H1 (cell line): ENCODE measurements around the gene EIPR1. TPM values are rescaled to one million over a fixed set of nuclear protein-coding genes. Genes with fewer than 3 reads are reported as not detected.
"Not testable (repeated sequence)": the region's sequence is repeated elsewhere in the genome, so short reads cannot be mapped to it uniquely, and the experiment has no call there.

Experiments used
- CTCF ChIA-PET: fragments of 300-600 bp; sonication (Branson Sonifier 250); formaldehyde crosslinking; loops from one replicate; lab custom pipeline; 2021; ENCODE audit not compliant: partially characterized antibody; lab: Charles Lee
- POLR2A ChIA-PET: fragments of 300-600 bp; sonication (Branson Sonifier 250); formaldehyde crosslinking; loops from one replicate; lab custom pipeline; 2021; ENCODE audit warnings: inconsistent platforms; ENCODE audit not compliant: partially characterized antibody; lab: Charles Lee
- DNase-seq, 2 experiments: peaks; one replicate each; pipeline versions ENCODE4 v3.0.0 to v3.0.0-alpha.2; 2010 to 2022; ENCODE audit warnings: low spot score in 2 of 2, low read depth in 1 of 2, mixed read lengths in 1 of 2
- FAIRE-seq: peaks from 2 replicates; lab custom pipeline; 2011; peaks lifted over from hg19 to GRCh38; lab: Jason Lieb, UNC
- H2AFZ ChIP-seq: 2 replicates; pipeline ENCODE4 v1.8.1; 2012; ENCODE audit warnings: low read length, inconsistent platforms
- H2AK5ac ChIP-seq: 2 replicates; pipeline ENCODE4 v1.6.1; 2013; ENCODE audit warnings: low read depth, low read length
- H2BK120ac ChIP-seq: replicated peaks from 2 replicates; pipeline ENCODE3; 2013; ENCODE audit warnings: low read depth, low read length, inconsistent platforms
- H2BK12ac ChIP-seq: 2 replicates; pipeline ENCODE4 v1.6.1; 2013; ENCODE audit warnings: low read depth, low read length
- H2BK15ac ChIP-seq: 2 replicates; pipeline ENCODE4 v1.6.1; 2013; ENCODE audit warnings: low read length
- H2BK20ac ChIP-seq: 2 replicates; pipeline ENCODE4 v1.6.1; 2013; ENCODE audit warnings: low read length
- H2BK5ac ChIP-seq: 2 replicates; pipeline ENCODE4 v1.6.1; 2013; ENCODE audit warnings: low read depth, low read length
- H3K14ac ChIP-seq: 2 replicates; pipeline ENCODE4 v1.6.1; 2013; ENCODE audit warnings: inconsistent platforms; ENCODE audit not compliant: insufficient read length
- H3K18ac ChIP-seq: 2 replicates; pipeline ENCODE4 v1.6.1; 2013; ENCODE audit warnings: low read length; ENCODE audit errors: extremely low read depth
- H3K23ac ChIP-seq: 2 replicates; pipeline ENCODE4 v1.6.1; 2013; ENCODE audit warnings: inconsistent platforms; ENCODE audit not compliant: insufficient read length
- H3K23me2 ChIP-seq: 2 replicates; pipeline ENCODE4 v1.6.1; 2013; ENCODE audit warnings: low read depth, low read length
- H3K27ac ChIP-seq: 2 replicates; pipeline ENCODE4 v1.6.1; 2011; ENCODE audit warnings: low read depth, low read length, inconsistent platforms
- H3K27me3 ChIP-seq, 4 experiments: replicated peaks in 1 of 4; 1 replicate in 1 of 4; 2 replicates in 3 of 4; pipeline versions ENCODE4 v1.6.1 to v1.8.1; 2011 to 2013; ENCODE audit warnings: low read length in 3 of 4, mild to moderate bottlenecking in 3 of 4, inconsistent platforms in 2 of 4, mixed read lengths in 2 of 4, moderate library complexity in 1 of 4; ENCODE audit not compliant: control insufficient read depth in 3 of 4, insufficient read depth in 3 of 4; ENCODE audit errors: extremely low read depth in 1 of 4
- H3K36me3 ChIP-seq, 4 experiments: 2 replicates each; pipeline versions ENCODE4 v1.6.1 to v1.8.1; 2011 to 2013; ENCODE audit warnings: mild to moderate bottlenecking in 4 of 4, low read length in 3 of 4, moderate library complexity in 2 of 4, control low read depth in 1 of 4, inconsistent platforms in 1 of 4; ENCODE audit not compliant: insufficient read depth in 4 of 4, control insufficient read depth in 2 of 4
- H3K4ac ChIP-seq: replicated peaks from 2 replicates; pipeline ENCODE3; 2013; ENCODE audit warnings: low read length, low read depth, mixed read lengths, inconsistent platforms; ENCODE audit not compliant: insufficient read length
- H3K4me1 ChIP-seq, 4 experiments: replicated peaks in 1 of 4; 1 replicate in 1 of 4; 2 replicates in 3 of 4; pipeline versions ENCODE4 v1.6.1 to v1.8.1; 2011 to 2013; ENCODE audit warnings: low read length in 3 of 4, inconsistent platforms in 2 of 4, mixed read lengths in 1 of 4; ENCODE audit not compliant: insufficient read depth in 4 of 4, control insufficient read depth in 3 of 4
- H3K4me2 ChIP-seq, 2 experiments: 2 replicates each; pipeline versions ENCODE4 v1.6.1 to v1.8.1; 2011 to 2013; ENCODE audit warnings: low read depth in 2 of 2, low read length in 2 of 2, control low read depth in 1 of 2, inconsistent platforms in 1 of 2, mild to moderate bottlenecking in 1 of 2; ENCODE audit not compliant: insufficient read depth in 1 of 2
- H3K4me3 ChIP-seq, 4 experiments: fragments of 200-600, 300-600 bp in 1 of 4; sonication (generic), shearing (Covaris generic), sonication (Bioruptor Twin) in 1 of 4; 2 replicates each; pipeline versions ENCODE4 v1.5.1 to v1.8.1; 2011 to 2016; ENCODE audit warnings: low read length in 4 of 4, low read depth in 3 of 4, control low read depth in 2 of 4, inconsistent platforms in 2 of 4, mild to moderate bottlenecking in 2 of 4, mixed read lengths in 1 of 4, moderate library complexity in 1 of 4; ENCODE audit not compliant: insufficient read depth in 2 of 4; ENCODE audit errors: extremely low read depth in 1 of 4
- H3K56ac ChIP-seq: replicated peaks from 2 replicates; pipeline ENCODE3; 2013; ENCODE audit warnings: low read depth, mild to moderate bottlenecking, mixed read lengths, low read length, inconsistent platforms; ENCODE audit not compliant: insufficient read length
- H3K79me1 ChIP-seq: 2 replicates; pipeline ENCODE4 v1.6.1; 2013; ENCODE audit warnings: low read depth, low read length, control low read depth
- H3K79me2 ChIP-seq, 2 experiments: 2 replicates each; pipeline versions ENCODE4 v1.6.1 to v1.8.1; 2012 to 2013; ENCODE audit warnings: low read length in 2 of 2, mild to moderate bottlenecking in 2 of 2, inconsistent platforms in 1 of 2; ENCODE audit not compliant: insufficient read depth in 2 of 2, control insufficient read depth in 1 of 2
- H3K9ac ChIP-seq, 4 experiments: replicated peaks in 1 of 4; 1 replicate in 1 of 4; 2 replicates in 3 of 4; pipeline versions ENCODE4 v1.6.1 to v1.8.1; 2011 to 2013; ENCODE audit warnings: low read depth in 3 of 4, low read length in 3 of 4, control low read depth in 2 of 4, mild to moderate bottlenecking in 2 of 4, moderate library complexity in 2 of 4, inconsistent platforms in 1 of 4; ENCODE audit errors: extremely low read depth in 1 of 4
- H3K9me3 ChIP-seq, 2 experiments: 2 replicates each; pipeline versions ENCODE4 v1.6.1 to v1.8.1; 2012 to 2013; ENCODE audit warnings: mild to moderate bottlenecking in 2 of 2, moderate library complexity in 2 of 2, control low read depth in 1 of 2, inconsistent platforms in 1 of 2, low read depth in 1 of 2, low read length in 1 of 2, mixed read lengths in 1 of 2; ENCODE audit not compliant: insufficient read depth in 2 of 2
- H4K20me1 ChIP-seq, 2 experiments: replicated peaks in 1 of 2; 2 replicates each; pipeline versions ENCODE3 to v1.8.1; 2011 to 2013; ENCODE audit warnings: inconsistent platforms in 2 of 2, low read length in 2 of 2, mild to moderate bottlenecking in 1 of 2; ENCODE audit not compliant: insufficient read depth in 2 of 2, control insufficient read depth in 1 of 2
- H4K5ac ChIP-seq: 2 replicates; pipeline ENCODE4 v1.6.1; 2013; ENCODE audit warnings: low read length, low read depth, mixed read lengths, inconsistent platforms; ENCODE audit not compliant: insufficient read length
- H4K8ac ChIP-seq: 2 replicates; pipeline ENCODE4 v1.8.0; 2013; ENCODE audit warnings: mild to moderate bottlenecking, moderate library complexity, low read length, inconsistent platforms; ENCODE audit not compliant: insufficient read depth; ENCODE audit errors: extremely low read depth
- H4K91ac ChIP-seq: replicated peaks from 2 replicates; pipeline ENCODE3; 2013; ENCODE audit warnings: low read length, mixed read lengths, inconsistent platforms; ENCODE audit not compliant: insufficient read length
- WGBS, 2 experiments: shearing (Covaris generic) in 1 of 2; methylation state at CpG; one replicate each; pipeline versions ENCODE4 v1.1.6 to v1.1.7; 2013 to 2015; ENCODE audit warnings: low lambda C conversion rate in 2 of 2, mixed read lengths in 2 of 2, inconsistent platforms in 1 of 2, low coverage in 1 of 2, missing lambda C conversion rate in 1 of 2; ENCODE audit not compliant: insufficient replicate concordance in 2 of 2, insufficient coverage in 1 of 2, insufficient read length in 1 of 2; ENCODE audit errors: extremely low coverage in 1 of 2, missing lambda C conversion rate in 1 of 2; 5-methylcytosine and 5-hydroxymethylcytosine counted together
- polyA plus RNA-seq, 7 experiments: library from polyadenylated mRNA; depleted of rRNA in 3 of 7; stranded (reverse) in 5 of 7; unstranded in 2 of 7; fragments of >200 nt in 5 of 7; fragments of 200-250 nt in 2 of 7; gene quantifications; 1 replicate in 5 of 7; 2 replicates in 1 of 7; 4 replicates in 1 of 7; pipeline versions ENCODE4 v1.2.1 to v1.2.3, GENCODE V29; 2011 to 2013; ENCODE audit warnings: missing spikeins in 2 of 7, mixed read lengths in 2 of 7
- total RNA-seq: library from RNA; stranded (reverse); fragmentation: NEBNext Ultra II Directional; extraction: Animal tissue kit (Norgen Biotek cat#: 25700); gene quantifications from 2 replicates; pipeline ENCODE4 v1.2.1, GENCODE V29; 2021

EIPR1 gene
- total and polyA plus RNA-seq, 2 of the 8 experiments (the other 6 are each of a cell fraction or from before 2014, with no cell fraction given), result 26.3 to 56.4 TPM

DNA sequence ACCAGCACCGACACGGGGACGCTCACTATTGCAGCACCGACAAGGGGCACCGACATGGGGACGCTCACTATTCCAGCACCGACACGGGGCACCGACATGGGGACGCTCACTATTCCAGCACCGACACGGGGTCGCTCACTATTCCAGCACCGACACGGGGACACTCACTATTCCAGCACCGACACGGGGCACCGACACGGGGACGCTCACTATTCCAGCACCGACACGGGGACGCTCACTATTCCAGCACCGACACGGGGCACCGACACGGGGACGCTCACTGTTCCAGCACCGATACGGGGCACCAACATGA is 196.8 kb downstream of the EIPR1 start:
- 78% methylated on average over 30 of the region's 30 CpGs; no CpG with 5 or more reads in 1 of the 2 experiments for WGBS, 2 experiments

More for the DNA sequence above, 196.8 kb downstream of the EIPR1 start:
- H3K14ac ChIP-seq, H3K9me3 ChIP-seq, POLR2A ChIA-PET, H2BK15ac ChIP-seq, H3K79me1 ChIP-seq, H3K36me3 ChIP-seq, H2AFZ ChIP-seq, H3K56ac ChIP-seq, H4K5ac ChIP-seq, H2BK5ac ChIP-seq, H2BK20ac ChIP-seq, H2BK12ac ChIP-seq, H3K4ac ChIP-seq, DNase-seq, H2AK5ac ChIP-seq, H3K27me3 ChIP-seq, H3K4me2 ChIP-seq, H3K4me1 ChIP-seq, H4K20me1 ChIP-seq, H3K23me2 ChIP-seq, H3K23ac ChIP-seq, H2BK120ac ChIP-seq, H3K79me2 ChIP-seq, H3K27ac ChIP-seq, H4K91ac ChIP-seq, H4K8ac ChIP-seq, CTCF ChIA-PET, H3K9ac ChIP-seq, H3K4me3 ChIP-seq, H3K18ac ChIP-seq: not testable (repeated sequence)
- FAIRE-seq, result peak; percentile 94
